ENCODE data around the gene TMEM259. TPM values are rescaled to one million over a fixed set of nuclear protein-coding genes. Genes with fewer than 3 reads are reported as not detected.

Gene TMEM259
- total and polyA plus RNA-seq, 2 of the 13 experiments (the other 11 are each of a cell fraction or from before 2014, with no cell fraction given): 64.7 to 164 TPM

DNA sequence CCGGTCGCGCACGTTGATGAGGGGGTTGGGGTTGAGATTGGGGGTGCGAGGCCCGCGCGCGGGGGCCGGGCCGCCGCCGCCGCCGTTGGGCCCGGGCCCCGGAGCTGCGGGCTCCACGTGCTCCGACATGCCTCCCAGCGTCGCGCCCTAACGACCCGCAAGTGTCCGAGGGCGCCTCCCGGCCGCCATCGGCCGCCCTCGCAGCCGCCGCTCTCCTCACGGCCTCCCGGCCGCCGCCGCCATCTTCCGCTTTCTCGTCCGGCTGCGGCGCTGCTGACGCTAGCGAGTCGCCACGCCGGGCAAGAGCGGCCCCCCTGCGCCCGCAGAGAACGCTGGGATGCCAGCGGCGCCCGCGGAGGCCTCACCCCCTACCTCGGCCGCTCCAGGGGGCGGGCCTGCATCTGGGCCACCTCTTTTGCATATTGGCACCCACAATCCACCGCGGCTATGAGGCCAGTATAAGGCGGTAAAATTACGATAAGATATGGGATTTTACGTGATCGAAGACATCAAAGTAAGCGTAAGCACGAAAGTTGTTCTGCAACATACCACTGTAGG lies at the start of gene TMEM259 (continued):
- TF ChIP-seq POLR2G (IDR thresholded peaks at IDR 0.05; ENCODE audit: low read depth, low read length) (peak; percentile 85), ZNF556 (CRISPR knock-in tag; IDR thresholded peaks at IDR 0.05; ENCODE audit: borderline replicate concordance) (peak; percentile 60; the same call in 1 of the 2 replicates), DMAP1 (CRISPR knock-in tag; IDR thresholded peaks at IDR 0.05) (peak; percentile 70), NR2C2 (CRISPR knock-in tag; IDR thresholded peaks at IDR 0.05; ENCODE audit: borderline replicate concordance) (peak; percentile 75; the same call in 1 of the 2 replicates), TIGD3 (CRISPR knock-in tag; IDR thresholded peaks at IDR 0.05; ENCODE audit: borderline replicate concordance) (no peak), NFATC3 (CRISPR knock-in tag; IDR thresholded peaks at IDR 0.05) (0 out of 2 replicates have a peak, but pooled peaks have one; percentile 48), ZBTB38 (CRISPR knock-in tag; IDR thresholded peaks at IDR 0.05) (peak; percentile 52; the same call in 1 of the 2 replicates), ZNF432 (CRISPR knock-in tag; IDR thresholded peaks at IDR 0.05; ENCODE audit: borderline replicate concordance) (0 out of 2 replicates have a peak, but pooled peaks have one; percentile 3), IRF2 (CRISPR knock-in tag; IDR thresholded peaks at IDR 0.05) (no peak; the same call in 1 of the 2 replicates), ZNF687 (CRISPR knock-in tag; IDR thresholded peaks at IDR 0.05) (peak; percentile 51), ZNF563 (CRISPR knock-in tag; IDR thresholded peaks at IDR 0.05) (peak; percentile 65; the same call in 1 of the 2 replicates), PHF21A (CRISPR knock-in tag; IDR thresholded peaks at IDR 0.05) (peak; percentile 49; the same call in 1 of the 2 replicates), GLI4 (CRISPR knock-in tag; IDR thresholded peaks at IDR 0.05; ENCODE audit: borderline replicate concordance) (no peak), CEBPB (IDR thresholded peaks at IDR 0.05; ENCODE audit: borderline replicate concordance, low read depth, low read length) (no peak), GATAD1 (CRISPR knock-in tag; IDR thresholded peaks at IDR 0.05) (peak; percentile 87)
- TF ChIP-seq, protein P1, sequence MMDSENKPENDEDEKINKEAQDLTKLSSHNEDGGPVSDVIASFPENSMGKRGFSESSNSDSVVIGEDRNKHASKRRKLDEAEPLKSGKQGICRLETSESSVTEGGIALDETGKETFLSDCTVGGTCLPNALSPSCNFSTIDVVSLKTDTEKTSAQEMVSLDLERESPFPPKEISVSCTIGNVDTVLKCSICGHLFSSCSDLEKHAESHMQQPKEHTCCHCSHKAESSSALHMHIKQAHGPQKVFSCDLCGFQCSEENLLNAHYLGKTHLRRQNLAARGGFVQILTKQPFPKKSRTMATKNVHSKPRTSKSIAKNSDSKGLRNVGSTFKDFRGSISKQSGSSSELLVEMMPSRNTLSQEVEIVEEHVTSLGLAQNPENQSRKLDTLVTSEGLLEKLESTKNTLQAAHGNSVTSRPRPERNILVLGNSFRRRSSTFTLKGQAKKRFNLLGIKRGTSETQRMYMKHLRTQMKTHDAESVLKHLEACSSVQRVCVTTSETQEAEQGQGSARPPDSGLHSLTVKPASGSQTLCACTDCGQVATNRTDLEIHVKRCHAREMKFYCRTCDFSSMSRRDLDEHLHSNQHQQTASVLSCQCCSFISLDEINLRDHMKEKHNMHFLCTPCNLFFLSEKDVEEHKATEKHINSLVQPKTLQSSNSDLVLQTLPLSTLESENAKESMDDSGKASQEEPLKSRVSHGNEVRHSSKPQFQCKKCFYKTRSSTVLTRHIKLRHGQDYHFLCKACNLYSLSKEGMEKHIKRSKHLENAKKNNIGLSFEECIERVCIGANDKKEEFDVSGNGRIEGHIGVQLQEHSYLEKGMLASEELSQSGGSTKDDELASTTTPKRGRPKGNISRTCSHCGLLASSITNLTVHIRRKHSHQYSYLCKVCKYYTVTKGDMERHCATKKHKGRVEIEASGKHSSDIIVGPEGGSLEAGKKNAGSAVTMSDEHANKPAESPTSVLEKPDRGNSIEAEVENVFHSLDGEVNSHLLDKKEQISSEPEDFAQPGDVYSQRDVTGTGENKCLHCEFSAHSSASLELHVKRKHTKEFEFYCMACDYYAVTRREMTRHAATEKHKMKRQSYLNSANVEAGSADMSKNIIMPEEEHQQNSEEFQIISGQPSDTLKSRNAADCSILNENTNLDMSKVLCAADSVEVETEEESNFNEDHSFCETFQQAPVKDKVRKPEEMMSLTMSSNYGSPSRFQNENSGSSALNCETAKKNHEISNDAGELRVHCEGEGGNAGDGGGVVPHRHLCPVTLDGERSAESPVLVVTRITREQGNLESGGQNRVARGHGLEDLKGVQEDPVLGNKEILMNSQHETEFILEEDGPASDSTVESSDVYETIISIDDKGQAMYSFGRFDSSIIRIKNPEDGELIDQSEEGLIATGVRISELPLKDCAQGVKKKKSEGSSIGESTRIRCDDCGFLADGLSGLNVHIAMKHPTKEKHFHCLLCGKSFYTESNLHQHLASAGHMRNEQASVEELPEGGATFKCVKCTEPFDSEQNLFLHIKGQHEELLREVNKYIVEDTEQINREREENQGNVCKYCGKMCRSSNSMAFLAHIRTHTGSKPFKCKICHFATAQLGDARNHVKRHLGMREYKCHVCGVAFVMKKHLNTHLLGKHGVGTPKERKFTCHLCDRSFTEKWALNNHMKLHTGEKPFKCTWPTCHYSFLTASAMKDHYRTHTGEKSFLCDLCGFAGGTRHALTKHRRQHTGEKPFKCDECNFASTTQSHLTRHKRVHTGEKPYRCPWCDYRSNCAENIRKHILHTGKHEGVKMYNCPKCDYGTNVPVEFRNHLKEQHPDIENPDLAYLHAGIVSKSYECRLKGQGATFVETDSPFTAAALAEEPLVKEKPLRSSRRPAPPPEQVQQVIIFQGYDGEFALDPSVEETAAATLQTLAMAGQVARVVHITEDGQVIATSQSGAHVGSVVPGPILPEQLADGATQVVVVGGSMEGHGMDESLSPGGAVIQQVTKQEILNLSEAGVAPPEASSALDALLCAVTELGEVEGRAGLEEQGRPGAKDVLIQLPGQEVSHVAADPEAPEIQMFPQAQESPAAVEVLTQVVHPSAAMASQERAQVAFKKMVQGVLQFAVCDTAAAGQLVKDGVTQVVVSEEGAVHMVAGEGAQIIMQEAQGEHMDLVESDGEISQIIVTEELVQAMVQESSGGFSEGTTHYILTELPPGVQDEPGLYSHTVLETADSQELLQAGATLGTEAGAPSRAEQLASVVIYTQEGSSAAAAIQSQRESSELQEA (CRISPR knock-in tag; IDR thresholded peaks at IDR 0.05; ENCODE audit: not compliant biosample characterization): no peak

All from HepG2 (cell line).